ENCODE results near the gene MRPS16. TPM values are rescaled to one million over a fixed set of nuclear protein-coding genes. Genes with fewer than 3 reads are reported as not detected.

MRPS16 gene
- 130 to 188 TPM (median 173 TPM) in 5 replicates for total RNA-seq (2022; extraction: Qiagen RNA extraction; ENCODE audit: low read depth)

DNA sequence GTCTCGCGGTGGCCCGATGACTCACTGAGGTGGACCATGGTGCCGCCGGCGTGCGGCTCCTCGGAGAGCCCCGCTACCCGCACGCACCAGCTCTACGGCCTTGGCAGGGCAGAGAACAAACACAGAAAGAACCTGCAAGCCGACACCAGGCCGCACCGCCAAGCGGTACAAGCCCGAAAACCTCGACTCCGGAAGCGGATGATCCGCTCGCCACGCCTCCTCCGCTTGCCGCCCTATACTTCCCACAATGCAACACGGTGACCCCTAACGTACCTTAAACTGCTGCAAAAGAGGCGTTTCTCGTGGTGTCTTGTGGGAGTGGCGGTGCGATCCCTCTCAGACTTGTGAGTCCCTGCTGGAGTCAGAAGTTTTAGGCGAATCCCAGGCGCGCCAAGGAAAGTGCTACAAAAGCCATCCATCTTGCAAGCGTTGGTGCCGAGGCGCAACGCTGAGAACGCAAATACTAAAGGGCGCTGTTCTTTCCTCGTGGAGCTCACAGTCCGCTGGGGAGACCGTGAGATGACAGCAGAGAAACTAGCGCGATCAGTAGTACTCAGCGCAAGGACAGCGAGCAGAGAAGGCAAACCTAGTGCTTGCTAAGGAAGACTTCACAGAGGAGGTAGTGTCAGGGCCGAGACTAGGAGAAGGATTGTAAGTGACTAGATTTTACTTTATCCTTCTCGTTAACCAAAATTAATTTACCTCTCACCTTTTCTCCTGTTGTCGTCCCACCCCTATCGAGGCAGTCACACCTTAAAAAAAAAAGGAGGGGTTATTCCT, at the start of gene MRPS16:
MRPS16 (minus strand) TSS at position 200 of the 780 bp plus-strand sequence; CDS start at position 38, 162 bp downstream.

GRCh38 chr10:73246646-73247508, 5.6 kb downstream of the MRPS16 start, which contains the start of gene DNAJC9:
Gene DNAJC9, minus strand, starts transcription at chr10:73247255. Its CDS starts 66 bp downstream, at chr10:73247189.

Other genes with a start within 250 kb of the MRPS16 start
- gene P4HA1, start 155.8 kb downstream of the MRPS16 start, total RNA-seq (2022; extraction: Qiagen RNA extraction; ENCODE audit: low read depth): 19.7 to 29.1 TPM (median 22.6 TPM) in 5 replicates
- gene NUDT13, start 142.2 kb downstream of the MRPS16 start, total RNA-seq (2022; extraction: Qiagen RNA extraction; ENCODE audit: low read depth): 2.2 to 5.4 TPM (median 2.9 TPM) in 5 replicates
- 26.8 to 34.5 TPM (median 27.4 TPM) in 5 replicates for gene ECD, start 84.6 kb downstream of the MRPS16 start, total RNA-seq (2022; extraction: Qiagen RNA extraction; ENCODE audit: low read depth)
- gene FAM149B1, start 84.5 kb downstream of the MRPS16 start, total RNA-seq (2022; extraction: Qiagen RNA extraction; ENCODE audit: low read depth): 6.3 to 8.1 TPM (median 7.7 TPM) in 5 replicates
- 49.6 to 52.1 TPM (median 50.3 TPM) in 5 replicates for gene DNAJC9, start 5.4 kb downstream of the MRPS16 start, total RNA-seq (2022; extraction: Qiagen RNA extraction; ENCODE audit: low read depth)
- gene CFAP70, start 106.2 kb upstream of the MRPS16 start, total RNA-seq (2022; extraction: Qiagen RNA extraction; ENCODE audit: low read depth): 0.14 to 0.28 TPM (median 0.21 TPM) in 5 replicates
- gene ANXA7, start 161.4 kb upstream of the MRPS16 start, total RNA-seq (2022; extraction: Qiagen RNA extraction; ENCODE audit: low read depth): 108 to 120 TPM (median 115 TPM) in 5 replicates
- 0.40 to 0.58 TPM (median 0.48 TPM) in 5 replicates for gene MSS51, start 180.9 kb upstream of the MRPS16 start, total RNA-seq (2022; extraction: Qiagen RNA extraction; ENCODE audit: low read depth)
- gene PPP3CB, start 243.4 kb upstream of the MRPS16 start, total RNA-seq (2022; extraction: Qiagen RNA extraction; ENCODE audit: low read depth): 16.2 to 20.6 TPM (median 17.5 TPM) in 5 replicates

All from A549 treated with CpdA at 1 μM for 4 hours (cell line).